ENCODE results near the gene AGO3.

- TF ChIP-seq MXI1 (IDR thresholded peaks at IDR 0.05; ENCODE audit: low read depth, low read length) (no peak), CTCF (IDR thresholded peaks at IDR 0.05 in 2 of 3, conservative IDR thresholded peaks at IDR 0.05 in 1 of 3; ENCODE audit: control insufficient read depth in 2 of 3, extremely low read depth in 1 of 3, insufficient read depth in 1 of 3, low read depth in 3 of 3, low read length in 3 of 3) (no peak), CEBPZ (IDR thresholded peaks at IDR 0.05; ENCODE audit: low read depth, low read length) (no peak), CBX3 (IDR thresholded peaks at IDR 0.05; ENCODE audit: borderline replicate concordance, low read depth) (no peak), EZH2 (IDR thresholded peaks at IDR 0.05; ENCODE audit: borderline replicate concordance, control insufficient read depth, low read depth, low read length) (no peak), SP1 (IDR thresholded peaks at IDR 0.05; ENCODE audit: low read depth, low read length) (no peak), POLR2A (IDR thresholded peaks at IDR 0.05; ENCODE audit: low read depth, low read length) (no peak)
These were observed 167.9 kb downstream of the AGO3 start for GRCh38 chr1:36098650-36099365.
